Esophagus muscularis mucosa (tissue), 4 donors: ENCODE results near the gene PIGU.

Experiments
- EP300 ChIP-seq: sonication (generic); formaldehyde crosslinking; IDR thresholded peaks from one replicate; pipeline ENCODE4 v1.6.1; 2017; ENCODE audit warnings: antibody characterized with exemption
- POLR2A ChIP-seq: fragments of 450-650 bp; IDR thresholded peaks from one replicate; pipeline ENCODE4 v1.6.1; 2017; ENCODE audit warnings: antibody characterized with exemption, moderate library complexity, mild to moderate bottlenecking, low read depth
- TF ChIP-seq, protein P1 (sequence below), 3 experiments: fragments of 200-600 bp in 2 of 3; fragments of 450-650 bp in 1 of 3; sonication (generic) in 2 of 3; IDR thresholded peaks; one replicate each; pipeline ENCODE4 v1.5.1; 2017 to 2019; ENCODE audit warnings: antibody characterized with exemption in 3 of 3, mild to moderate bottlenecking in 2 of 3, moderate library complexity in 1 of 3

GRCh38 chr20:34607066-34607465 lies 69.8 kb downstream of the PIGU start:
- TF ChIP-seq, protein P1, sequence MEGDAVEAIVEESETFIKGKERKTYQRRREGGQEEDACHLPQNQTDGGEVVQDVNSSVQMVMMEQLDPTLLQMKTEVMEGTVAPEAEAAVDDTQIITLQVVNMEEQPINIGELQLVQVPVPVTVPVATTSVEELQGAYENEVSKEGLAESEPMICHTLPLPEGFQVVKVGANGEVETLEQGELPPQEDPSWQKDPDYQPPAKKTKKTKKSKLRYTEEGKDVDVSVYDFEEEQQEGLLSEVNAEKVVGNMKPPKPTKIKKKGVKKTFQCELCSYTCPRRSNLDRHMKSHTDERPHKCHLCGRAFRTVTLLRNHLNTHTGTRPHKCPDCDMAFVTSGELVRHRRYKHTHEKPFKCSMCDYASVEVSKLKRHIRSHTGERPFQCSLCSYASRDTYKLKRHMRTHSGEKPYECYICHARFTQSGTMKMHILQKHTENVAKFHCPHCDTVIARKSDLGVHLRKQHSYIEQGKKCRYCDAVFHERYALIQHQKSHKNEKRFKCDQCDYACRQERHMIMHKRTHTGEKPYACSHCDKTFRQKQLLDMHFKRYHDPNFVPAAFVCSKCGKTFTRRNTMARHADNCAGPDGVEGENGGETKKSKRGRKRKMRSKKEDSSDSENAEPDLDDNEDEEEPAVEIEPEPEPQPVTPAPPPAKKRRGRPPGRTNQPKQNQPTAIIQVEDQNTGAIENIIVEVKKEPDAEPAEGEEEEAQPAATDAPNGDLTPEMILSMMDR (IDR thresholded peaks at IDR 0.05) = no peak
- TF ChIP-seq EP300 (no peak), POLR2A (no peak)
